ENCODE measurements around the gene PLCE1.
"Not testable (repeated sequence)": the region's sequence is repeated elsewhere in the genome, so short reads cannot be mapped to it uniquely, and the experiment has no call there.

The PLCE1 gene

DNA sequence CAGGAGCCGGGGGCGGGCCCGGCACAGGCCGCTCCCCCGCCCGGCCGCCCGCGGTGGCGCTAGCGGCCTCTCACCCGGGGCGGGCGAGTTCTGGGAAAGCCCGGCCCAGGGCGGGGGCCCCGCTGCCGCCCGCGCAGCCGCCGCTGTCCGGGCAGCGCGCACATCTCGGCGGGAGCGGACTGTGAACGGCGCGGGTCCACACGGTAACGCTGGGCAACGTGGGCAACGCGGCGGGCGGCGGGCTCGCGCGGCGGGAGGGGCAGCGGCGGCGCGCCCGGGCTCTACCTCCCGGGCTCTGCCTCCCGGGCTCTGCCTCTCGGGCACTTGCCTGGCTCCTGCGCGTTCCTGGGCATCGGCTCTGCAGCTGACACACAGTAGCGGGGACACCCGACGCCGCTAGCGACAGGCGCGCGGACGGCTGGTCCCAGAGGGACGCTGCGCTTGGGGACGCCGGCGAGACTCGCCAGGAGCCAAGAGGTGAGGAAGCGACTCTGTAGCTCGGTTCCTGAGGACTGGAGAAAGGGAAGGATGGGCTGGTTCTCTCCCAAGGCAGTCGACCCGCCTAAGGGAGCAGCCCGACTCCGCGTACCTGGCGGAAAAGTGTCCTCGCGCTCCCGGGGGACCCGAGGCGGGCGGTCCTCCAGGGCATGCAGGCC is at the start of gene PLCE1:
Gene PLCE1 (plus strand): TSS at position 150 of the 656 bp plus-strand sequence. CDS start 37,116 bp downstream, outside the sequence.
- no peak for TF ChIP-seq Cebpa-rat (IDR thresholded peaks at IDR 0.05)
- Histone ChIP-seq H3K4me2 (no peak within 1 kb of the TSS), H3K27ac (no peak within 1 kb of the TSS), H3K9me3 (replicated peaks in 1 of 11) (peaks cover 13 to 23% (median 18%) of the 10 kb centered on the region in 11 experiments), H3K4me1 (no peaks in the 10 kb centered on the region), H3K27me3 (no peaks in the 10 kb centered on the region), H3K36me3 (no peaks in the 10 kb centered on the region), H4K20me1 (no peaks in the 10 kb centered on the region), H3K9ac (no peak within 1 kb of the TSS), H3K4me3 (no peak within 1 kb of the TSS)

DNA sequence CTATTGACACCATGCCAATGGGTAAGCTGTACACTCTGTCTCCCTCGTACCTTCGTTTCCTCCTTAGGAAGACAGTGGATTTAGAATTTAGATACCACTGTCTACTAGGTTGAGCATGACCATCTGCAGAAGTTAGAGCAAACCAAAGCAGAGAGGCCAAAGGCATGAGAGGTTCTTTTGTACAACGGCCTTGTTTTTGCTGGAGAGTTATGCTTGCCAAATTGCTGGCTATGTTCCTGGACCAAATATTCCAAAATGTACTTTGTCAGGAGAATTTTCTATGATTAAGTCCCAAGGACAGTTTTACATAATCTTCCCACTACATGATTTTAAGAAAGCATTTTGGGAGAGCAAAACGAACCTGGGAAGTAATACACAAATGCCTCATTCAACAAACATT is 47.9 kb upstream of the PLCE1 start:
- Histone ChIP-seq H3K4me3 (no peak overlapping the region), H3K27me3 (no peaks in the 10 kb centered on the region), H4K20me1 (no peaks in the 10 kb centered on the region), H3K9ac (no peak overlapping the region), H3K4me1 (no peaks in the 10 kb centered on the region), H3K36me3 (no peaks in the 10 kb centered on the region), H3K27ac (no peak overlapping the region), H3K4me2 (no peak overlapping the region), H3K9me3 (replicated peaks in 1 of 11) (no peaks in the 10 kb centered on the region)
- no peak for TF ChIP-seq Cebpa-rat (IDR thresholded peaks at IDR 0.05)

DNA sequence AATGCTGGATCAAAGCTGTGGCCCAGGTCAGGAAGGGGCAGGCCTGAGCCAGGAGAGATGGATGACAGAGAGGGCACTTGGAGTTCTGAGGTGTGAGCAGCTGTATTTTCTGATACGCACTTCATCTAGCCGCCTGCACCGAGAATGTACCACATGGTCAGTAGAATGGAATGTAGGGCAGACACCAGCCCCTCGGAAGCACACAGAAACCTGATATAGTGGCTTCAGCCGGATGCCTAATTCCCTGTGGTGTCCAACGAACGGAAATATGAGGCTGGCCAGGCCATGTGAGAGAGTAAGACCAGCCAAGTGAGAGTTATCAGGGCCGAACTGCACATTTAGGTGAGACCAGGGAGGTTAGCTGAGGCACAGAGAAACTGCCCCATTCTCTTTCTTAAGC is 46.7 kb upstream of the PLCE1 start:
- H3K4me3 ChIP-seq: no peak overlapping the region
- H4K20me1 ChIP-seq: no peaks in the 10 kb centered on the region
- no peak overlapping the region for H3K4me2 ChIP-seq
- no peak overlapping the region for H3K9ac ChIP-seq
- no peaks in the 10 kb centered on the region for H3K4me1 ChIP-seq
- no peaks in the 10 kb centered on the region for H3K36me3 ChIP-seq
- H3K9me3 ChIP-seq (replicated peaks in 1 of 11): no peaks in the 10 kb centered on the region
- no peak for TF ChIP-seq Cebpa-rat (IDR thresholded peaks at IDR 0.05)
- no peak overlapping the region for H3K27ac ChIP-seq
- no peaks in the 10 kb centered on the region for H3K27me3 ChIP-seq

DNA sequence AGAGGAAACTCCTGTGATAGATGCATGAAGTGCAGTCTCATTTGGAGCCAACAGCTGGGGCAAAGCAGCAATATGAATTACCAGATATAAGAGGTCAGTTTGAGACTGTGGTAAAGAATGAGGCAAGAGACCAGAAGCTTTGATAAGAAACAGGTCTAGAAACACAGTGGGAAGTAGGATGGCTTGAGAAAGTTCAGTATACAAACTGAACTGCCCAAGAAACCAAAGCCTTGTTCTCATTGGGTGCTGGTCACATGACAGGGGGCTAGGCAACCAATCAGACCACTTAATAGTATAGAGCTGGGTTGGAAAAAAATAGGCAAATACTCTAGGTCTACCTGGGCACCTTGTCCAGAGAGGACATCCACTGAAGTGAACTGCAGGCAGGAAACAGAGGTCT is 46.2 kb upstream of the PLCE1 start:
- H3K4me3 ChIP-seq: no peak overlapping the region
- no peak overlapping the region for H3K4me2 ChIP-seq
- no peaks in the 10 kb centered on the region for H3K9me3 ChIP-seq (replicated peaks in 1 of 11)
- no peaks in the 10 kb centered on the region for H4K20me1 ChIP-seq
- no peak for TF ChIP-seq Cebpa-rat (IDR thresholded peaks at IDR 0.05)
- no peak overlapping the region for H3K9ac ChIP-seq
- H3K27me3 ChIP-seq: no peaks in the 10 kb centered on the region
- H3K27ac ChIP-seq: no peak overlapping the region
- no peaks in the 10 kb centered on the region for H3K4me1 ChIP-seq
- H3K36me3 ChIP-seq: no peaks in the 10 kb centered on the region

DNA sequence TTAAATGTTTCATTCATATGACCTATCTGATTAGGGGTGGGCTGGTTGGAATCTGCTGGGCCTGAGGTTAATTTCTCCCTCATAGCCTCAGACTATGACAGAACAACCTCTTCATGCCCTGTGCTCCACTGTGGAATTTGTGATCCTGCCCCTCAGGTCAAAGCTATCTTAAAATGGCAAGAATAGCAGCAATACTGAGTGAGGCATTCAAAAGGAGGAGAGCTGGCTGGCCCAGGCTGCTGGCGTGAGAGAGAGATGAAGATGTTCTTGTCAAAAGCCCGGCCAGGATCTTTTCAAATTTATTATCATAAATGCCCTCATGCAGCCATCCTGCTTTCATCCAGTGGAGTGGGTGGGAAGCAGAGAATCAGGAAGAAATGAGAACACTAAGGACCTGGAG is 41.8 kb upstream of the PLCE1 start:
- H3K27ac ChIP-seq: no peak overlapping the region
- no peaks in the 10 kb centered on the region for H3K36me3 ChIP-seq
- H4K20me1 ChIP-seq: no peaks in the 10 kb centered on the region
- H3K4me2 ChIP-seq: no peak overlapping the region
- no peaks in the 10 kb centered on the region for H3K9me3 ChIP-seq (replicated peaks in 1 of 11)
- H3K27me3 ChIP-seq: no peaks in the 10 kb centered on the region
- no peak for TF ChIP-seq Cebpa-rat (IDR thresholded peaks at IDR 0.05)
- no peaks in the 10 kb centered on the region for H3K4me1 ChIP-seq
- H3K9ac ChIP-seq: no peak overlapping the region
- no peak overlapping the region for H3K4me3 ChIP-seq

DNA sequence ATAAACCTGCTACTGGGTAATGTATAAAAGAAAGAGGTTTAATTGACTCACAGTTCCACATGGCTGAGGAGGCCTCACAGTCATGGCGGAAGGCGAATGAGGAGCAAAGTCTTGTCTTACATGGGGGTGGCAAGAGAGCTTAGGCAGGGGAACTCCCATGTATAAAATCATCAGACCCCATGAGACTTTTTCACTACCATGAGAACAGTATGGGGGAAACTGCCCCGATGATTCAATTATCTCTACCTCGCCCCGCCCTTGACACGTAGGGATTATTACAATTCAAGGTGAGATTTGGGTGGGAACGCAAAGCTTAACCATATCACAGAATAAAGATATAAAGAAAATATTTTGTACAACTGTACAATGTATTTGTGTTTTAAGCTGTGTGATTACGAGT is 39.4 kb upstream of the PLCE1 start:
- no peaks in the 10 kb centered on the region for H3K9me3 ChIP-seq (replicated peaks in 1 of 11)
- no peak for TF ChIP-seq Cebpa-rat (IDR thresholded peaks at IDR 0.05)
- H3K4me2 ChIP-seq: no peak overlapping the region
- H3K9ac ChIP-seq: no peak overlapping the region
- H3K4me1 ChIP-seq: no peaks in the 10 kb centered on the region
- no peaks in the 10 kb centered on the region for H3K27me3 ChIP-seq
- no peaks in the 10 kb centered on the region for H4K20me1 ChIP-seq
- no peaks in the 10 kb centered on the region for H3K36me3 ChIP-seq
- no peak overlapping the region for H3K27ac ChIP-seq
- no peak overlapping the region for H3K4me3 ChIP-seq

DNA sequence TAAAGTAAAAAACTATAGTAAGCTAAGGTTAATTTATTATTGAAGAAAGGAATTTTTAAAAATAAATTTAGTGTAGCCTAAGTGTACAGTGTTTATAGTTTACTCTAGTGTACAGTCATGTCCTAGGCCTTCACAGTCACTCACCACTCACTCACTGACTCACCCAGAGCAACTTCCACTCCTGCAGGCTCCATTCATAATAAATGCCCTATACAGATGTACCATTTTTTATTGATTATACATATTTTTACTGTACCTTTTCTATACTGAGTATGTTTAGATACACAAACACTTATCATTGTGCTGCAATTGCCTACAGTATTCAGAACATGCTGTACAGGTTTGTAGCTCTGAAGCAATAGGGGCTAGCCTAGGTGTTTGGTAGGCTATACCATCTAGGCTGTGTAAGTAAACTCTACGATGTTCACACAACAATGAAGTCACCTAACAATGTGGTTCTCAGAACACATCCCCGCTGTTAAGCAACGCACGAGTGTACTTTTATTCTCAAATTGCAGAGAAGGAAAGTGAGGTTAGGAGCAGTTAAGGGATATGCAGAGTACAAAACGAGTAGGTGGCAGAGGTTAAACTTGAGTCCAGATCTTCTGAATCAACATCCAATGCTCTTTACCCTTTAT is 38.9 kb upstream of the PLCE1 start:
- H3K9ac ChIP-seq: no peak overlapping the region

DNA sequence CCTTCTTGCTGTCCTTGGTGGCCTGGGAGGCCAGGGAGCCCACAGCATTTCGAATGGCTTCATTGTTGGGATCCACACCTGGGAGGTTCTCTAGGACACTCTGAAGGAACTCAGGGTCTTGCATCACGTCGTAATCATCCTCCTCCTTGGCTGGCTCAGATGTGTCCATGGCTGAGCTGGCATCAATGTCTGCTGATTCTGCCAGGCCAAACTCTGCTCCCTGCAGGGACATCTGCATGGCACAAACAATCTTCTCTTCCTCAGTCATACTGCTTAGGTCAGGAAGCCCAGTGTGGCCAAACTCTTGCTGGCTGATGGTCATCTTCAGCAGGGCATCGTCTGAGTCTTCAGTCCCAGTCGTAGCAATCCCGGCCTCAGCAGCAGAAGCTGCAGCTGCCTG is 34.9 kb upstream of the PLCE1 start:
- no peaks in the 10 kb centered on the region for H4K20me1 ChIP-seq
- H3K27me3 ChIP-seq: no peaks in the 10 kb centered on the region
- TF ChIP-seq Cebpa-rat (IDR thresholded peaks at IDR 0.05): no peak
- no peaks in the 10 kb centered on the region for H3K9me3 ChIP-seq (replicated peaks in 1 of 11)
- no peak overlapping the region for H3K9ac ChIP-seq
- H3K4me2 ChIP-seq: no peak overlapping the region
- no peak overlapping the region for H3K27ac ChIP-seq
- H3K4me1 ChIP-seq: no peaks in the 10 kb centered on the region
- no peak overlapping the region for H3K4me3 ChIP-seq
- no peaks in the 10 kb centered on the region for H3K36me3 ChIP-seq

More for the DNA sequence above, 38.9 kb upstream of the PLCE1 start:
- no peaks in the 10 kb centered on the region for H3K36me3 ChIP-seq
- H3K27ac ChIP-seq: no peak overlapping the region
- no peak overlapping the region for H3K4me2 ChIP-seq
- no peak overlapping the region for H3K4me3 ChIP-seq
- no peaks in the 10 kb centered on the region for H3K4me1 ChIP-seq
- no peaks in the 10 kb centered on the region for H3K9me3 ChIP-seq (replicated peaks in 1 of 11)
- no peaks in the 10 kb centered on the region for H4K20me1 ChIP-seq
- H3K27me3 ChIP-seq: no peaks in the 10 kb centered on the region
- no peak for TF ChIP-seq Cebpa-rat (IDR thresholded peaks at IDR 0.05)

DNA sequence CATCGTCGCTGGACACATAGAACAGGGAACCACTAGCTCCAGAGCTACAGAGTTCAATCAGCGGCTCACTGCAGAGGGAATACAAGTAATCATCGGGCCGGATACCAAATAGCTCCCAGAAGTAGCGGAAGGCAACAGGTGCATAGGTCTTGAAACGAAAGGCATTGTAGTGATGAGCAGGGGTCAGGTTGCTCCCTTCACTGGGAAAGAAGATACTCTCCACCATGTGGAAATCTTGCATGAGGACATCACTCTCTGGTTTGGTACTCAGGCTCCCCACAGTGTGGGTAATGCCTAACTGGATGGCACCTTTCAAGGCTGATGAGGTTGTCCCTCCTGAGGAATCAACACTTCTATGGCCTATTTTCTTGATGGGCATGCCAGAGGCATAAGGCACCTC is 32.7 kb upstream of the PLCE1 start:
- not testable (repeated sequence) for H3K4me2 ChIP-seq; H3K9ac ChIP-seq; H3K27me3 ChIP-seq; H3K4me3 ChIP-seq; H4K20me1 ChIP-seq; H3K36me3 ChIP-seq; H3K4me1 ChIP-seq; H3K27ac ChIP-seq; H3K9me3 ChIP-seq (replicated peaks in 1 of 11)

DNA sequence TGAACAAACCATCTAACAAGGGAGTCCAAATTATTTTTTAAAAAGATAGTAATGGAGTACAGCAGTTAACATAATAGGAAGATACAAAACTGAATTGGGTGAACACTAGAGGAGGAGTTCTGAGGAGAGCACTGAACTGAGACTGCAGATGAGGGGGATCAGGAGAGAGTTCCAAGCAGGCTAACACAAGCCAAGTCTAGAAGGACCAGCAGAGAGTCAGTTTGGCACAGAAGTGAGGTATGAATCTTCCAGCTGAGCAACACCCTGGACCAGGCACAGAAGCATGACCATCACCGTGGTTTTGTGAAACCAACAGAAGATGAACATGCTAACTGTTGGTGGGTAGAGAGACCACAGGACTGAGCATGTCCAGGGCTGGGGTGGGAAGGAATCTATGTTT is 30.8 kb upstream of the PLCE1 start:
- Histone ChIP-seq H3K9ac (no peak overlapping the region), H3K4me1 (no peaks in the 10 kb centered on the region), H3K27me3 (no peaks in the 10 kb centered on the region), H3K36me3 (no peaks in the 10 kb centered on the region), H3K9me3 (replicated peaks in 1 of 11) (no peaks in the 10 kb centered on the region), H4K20me1 (no peaks in the 10 kb centered on the region), H3K4me3 (no peak overlapping the region), H3K4me2 (no peak overlapping the region), H3K27ac (no peak overlapping the region)
- no peak for TF ChIP-seq Cebpa-rat (IDR thresholded peaks at IDR 0.05)

Measured in BLaER1 treated with 17β-estradiol and CSF1 and Interleukin-3, amounts not matched to agents 10 nM and 100 nM (cell line).